ENCODE measurements around the gene WRAP73. TPM values are rescaled to one million over a fixed set of nuclear protein-coding genes. Genes with fewer than 3 reads are reported as not detected.

Gene WRAP73
- total and polyA plus RNA-seq, 2 experiments from 2014 or later, result 16.9 to 20.2 TPM

DNA sequence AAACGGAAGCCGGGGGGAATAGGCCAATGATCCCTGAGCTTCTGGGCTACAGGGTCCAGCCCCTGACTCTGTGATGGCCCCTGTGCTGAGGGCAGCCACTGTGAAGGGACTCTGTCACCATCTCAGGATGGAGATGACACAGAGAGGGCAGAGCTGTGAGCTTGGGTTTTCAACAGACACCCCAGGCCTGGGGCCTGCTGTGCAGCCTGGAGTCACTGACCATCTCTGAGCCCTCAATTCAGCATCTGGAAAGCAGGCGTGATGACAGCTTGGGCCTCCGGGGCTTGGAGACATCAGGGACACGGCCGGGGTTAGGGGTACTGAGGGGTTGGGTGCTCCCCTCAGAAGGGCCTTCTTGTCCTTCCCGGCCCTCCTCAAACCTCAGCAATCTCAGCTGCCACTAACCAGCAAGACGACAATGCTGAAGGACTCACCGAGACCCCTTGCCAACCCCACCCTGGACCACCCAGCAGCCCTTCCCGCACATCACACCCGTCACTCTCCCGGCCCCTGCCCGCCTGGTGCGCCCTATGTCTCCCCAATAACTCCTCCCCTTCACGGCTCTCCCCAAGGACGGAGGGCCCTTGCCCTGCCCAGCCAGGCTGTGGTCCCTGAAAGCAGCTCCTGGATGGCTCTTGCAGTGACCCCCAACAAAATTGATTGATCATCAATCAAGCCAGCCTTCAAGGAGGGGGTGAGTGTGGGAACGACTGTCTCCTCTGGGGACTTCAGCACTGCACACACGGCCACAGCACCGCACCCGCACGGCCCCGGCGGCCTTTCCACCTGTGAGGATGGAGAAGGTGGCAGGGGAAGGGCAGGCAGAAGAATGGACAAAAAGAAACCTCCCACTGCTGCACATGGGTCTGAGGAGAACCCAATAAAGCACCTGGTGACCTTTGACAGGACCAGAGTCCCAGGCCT lies 42.9 kb downstream of the WRAP73 start:
- no peaks in the 10 kb centered on the region for H3F3A ChIP-seq (ENCODE audit: insufficient read depth)
- in situ Hi-C loops (cut with MboI), result no loop called here
- no peaks in the 10 kb centered on the region for H3K36me3 ChIP-seq (ENCODE audit: low read depth)
- H3K4me2 ChIP-seq (ENCODE audit: unreplicated experiment), result no peak overlapping the region
- H3K9me3 ChIP-seq (ENCODE audit: low read depth), result no peaks in the 10 kb centered on the region
- DNase-seq, result no peak
- H3K4me3 ChIP-seq, result no peak overlapping the region
- TF ChIP-seq EZH2phosphoT487 (IDR thresholded peaks at IDR 0.05; ENCODE audit: insufficient read depth, low read depth), result no peak
- TF ChIP-seq EZH2 (IDR thresholded peaks at IDR 0.05; ENCODE audit: insufficient read depth, poor library complexity, severe bottlenecking), result no peak
- no peaks in the 10 kb centered on the region for H3K79me2 ChIP-seq (ENCODE audit: insufficient read depth)
- no peak overlapping the region for H3K9ac ChIP-seq
- peaks cover 18% of the 10 kb centered on the region for H3K27me3 ChIP-seq (replicated peaks; ENCODE audit: insufficient read depth)
- 66 to 70% methylated on average over 17 to 23 of the region's 23 CpGs for WGBS, 2 experiments (ENCODE audit: low coverage in 1 of 2, low lambda C conversion rate in 2 of 2, missing lambda C conversion rate in 2 of 2)
- H2AFZ ChIP-seq, result no peak overlapping the region
- no peak overlapping the region for H3K27ac ChIP-seq
- no peaks in the 10 kb centered on the region for H3K4me1 ChIP-seq (ENCODE audit: insufficient read depth)
- H4K20me1 ChIP-seq (ENCODE audit: insufficient read depth), result no peaks in the 10 kb centered on the region
- H3K9me2 ChIP-seq (ENCODE audit: insufficient read depth), result no peaks in the 10 kb centered on the region

DNA sequence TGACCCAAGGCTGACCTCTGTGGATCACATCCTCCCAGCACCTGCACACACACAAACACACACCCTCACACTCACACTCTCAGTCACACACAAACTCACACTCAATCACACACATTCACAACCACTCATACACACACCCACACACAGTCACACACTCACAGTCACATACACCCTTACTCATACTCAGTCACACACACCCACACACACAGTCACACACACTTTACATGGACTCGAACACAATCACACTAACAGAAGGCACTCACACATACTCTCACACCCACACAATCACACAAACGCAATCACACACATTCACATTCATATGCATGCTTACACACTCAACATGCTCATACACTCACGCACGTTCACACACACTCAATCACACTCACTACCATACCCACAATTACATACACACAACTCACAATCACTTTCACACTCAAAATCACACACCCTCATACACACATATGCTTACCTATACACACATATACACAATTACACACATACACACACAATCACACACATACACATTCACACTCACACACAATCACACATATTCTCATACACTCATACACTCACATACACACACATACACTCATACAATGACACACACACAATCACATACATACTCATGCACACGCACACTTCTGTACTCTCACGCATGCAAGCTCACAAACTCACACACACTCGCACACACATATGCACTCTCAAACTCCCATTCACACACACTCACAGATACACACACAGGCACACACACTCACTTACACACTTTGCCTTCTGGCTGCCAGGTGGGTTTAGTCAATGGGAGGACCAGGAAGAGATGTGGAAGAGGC lies 44.7 kb downstream of the WRAP73 start:
- H3K4me1 ChIP-seq (ENCODE audit: insufficient read depth), result no peaks in the 10 kb centered on the region
- H3K27ac ChIP-seq, result no peak overlapping the region
- no peak overlapping the region for H2AFZ ChIP-seq
- no peaks in the 10 kb centered on the region for H4K20me1 ChIP-seq (ENCODE audit: insufficient read depth)
- H3K9ac ChIP-seq, result no peak overlapping the region
- DNase-seq, result no peak
- no peaks in the 10 kb centered on the region for H3K9me3 ChIP-seq (ENCODE audit: low read depth)
- in situ Hi-C loops (cut with MboI), result no loop called here
- no peaks in the 10 kb centered on the region for H3K79me2 ChIP-seq (ENCODE audit: insufficient read depth)
- H3K9me2 ChIP-seq (ENCODE audit: insufficient read depth), result no peaks in the 10 kb centered on the region
- H3K27me3 ChIP-seq (replicated peaks; ENCODE audit: insufficient read depth), result peaks cover 8% of the 10 kb centered on the region; the same call in 1 of the 2 replicates
- TF ChIP-seq EZH2 (IDR thresholded peaks at IDR 0.05; ENCODE audit: insufficient read depth, poor library complexity, severe bottlenecking), result no peak
- no peak for TF ChIP-seq EZH2phosphoT487 (IDR thresholded peaks at IDR 0.05; ENCODE audit: insufficient read depth, low read depth)
- H3K4me2 ChIP-seq (ENCODE audit: unreplicated experiment), result no peak overlapping the region
- no peak overlapping the region for H3K4me3 ChIP-seq
- no peaks in the 10 kb centered on the region for H3K36me3 ChIP-seq (ENCODE audit: low read depth)
- H3F3A ChIP-seq (ENCODE audit: insufficient read depth), result no peaks in the 10 kb centered on the region
- 77 to 78% methylated on average over 7 of the region's 7 CpGs for WGBS, 2 experiments (ENCODE audit: low coverage in 1 of 2, low lambda C conversion rate in 2 of 2, missing lambda C conversion rate in 2 of 2)

DNA sequence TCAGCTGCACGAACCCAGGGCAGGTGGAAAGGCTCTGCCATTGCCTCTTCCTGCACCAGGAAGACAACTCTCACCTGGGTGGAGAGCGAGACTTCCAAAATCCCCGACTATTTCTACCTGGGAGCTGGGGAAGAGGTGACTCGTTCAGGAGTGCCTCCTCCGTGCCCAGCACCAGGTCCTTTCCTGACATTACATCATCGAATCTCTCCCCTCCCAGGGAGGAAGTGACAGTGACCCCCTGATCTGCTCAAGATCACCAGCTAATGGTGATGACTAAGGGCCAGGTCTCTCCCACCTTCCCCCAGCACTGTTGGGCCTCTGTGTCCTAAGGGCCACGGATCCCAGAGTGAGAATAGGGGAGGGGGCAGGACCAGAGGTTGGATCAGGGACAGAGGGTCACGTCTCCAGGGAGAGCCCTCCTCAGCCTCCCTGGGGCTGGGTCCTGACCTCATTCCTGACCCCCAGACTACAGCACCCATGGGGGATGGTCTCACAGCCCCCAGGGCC lies 45.4 kb downstream of the WRAP73 start:
- Histone ChIP-seq H3K9me3 (ENCODE audit: low read depth) (no peaks in the 10 kb centered on the region), H3F3A (ENCODE audit: insufficient read depth) (no peaks in the 10 kb centered on the region), H3K36me3 (ENCODE audit: low read depth) (no peaks in the 10 kb centered on the region), H2AFZ (no peak overlapping the region), H3K79me2 (ENCODE audit: insufficient read depth) (no peaks in the 10 kb centered on the region), H4K20me1 (ENCODE audit: insufficient read depth) (no peaks in the 10 kb centered on the region), H3K4me1 (ENCODE audit: insufficient read depth) (no peaks in the 10 kb centered on the region), H3K27ac (no peak overlapping the region), H3K9ac (no peak overlapping the region), H3K9me2 (ENCODE audit: insufficient read depth) (no peaks in the 10 kb centered on the region), H3K4me2 (ENCODE audit: unreplicated experiment) (no peak overlapping the region), H3K27me3 (replicated peaks; ENCODE audit: insufficient read depth) (0 out of 2 replicates have a peak, but pooled peaks cover 4% of the 10 kb centered on the region), H3K4me3 (no peak overlapping the region)
- in situ Hi-C loops (cut with MboI), result no loop called here
- no peak for DNase-seq
- WGBS, 2 experiments (ENCODE audit: low coverage in 1 of 2, low lambda C conversion rate in 2 of 2, missing lambda C conversion rate in 2 of 2), result 81 to 88% methylated on average over 8 of the region's 8 CpGs
- TF ChIP-seq EZH2 (IDR thresholded peaks at IDR 0.05; ENCODE audit: insufficient read depth, poor library complexity, severe bottlenecking) (no peak), EZH2phosphoT487 (IDR thresholded peaks at IDR 0.05; ENCODE audit: insufficient read depth, low read depth) (no peak)

Data from GM23248 (cell line).